ENCODE data around the gene JAKMIP3. TPM values are rescaled to one million over a fixed set of nuclear protein-coding genes. Genes with fewer than 3 reads are reported as not detected.

The JAKMIP3 gene
- total RNA-seq, 1 experiment from 2014 or later = 0.17 TPM

DNA sequence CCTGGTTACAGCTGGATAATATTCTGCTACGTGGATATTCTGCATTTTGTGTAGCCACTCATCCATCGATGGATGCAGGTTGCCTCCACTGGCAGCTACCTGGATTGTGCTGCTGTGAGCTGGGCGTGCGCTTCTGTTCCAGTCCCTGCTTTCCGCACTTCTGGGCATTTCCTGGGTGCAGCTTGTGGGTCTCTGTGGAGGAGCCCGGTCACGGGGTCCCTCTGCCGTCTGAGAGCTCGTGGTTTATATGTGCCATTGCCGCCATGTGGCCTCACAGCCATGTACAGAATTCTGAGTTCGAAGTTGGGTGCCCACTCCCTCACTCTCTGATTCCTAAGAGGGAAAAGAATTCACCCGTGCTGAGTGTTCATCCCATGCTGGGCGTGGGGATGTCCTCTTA is 38.3 kb downstream of the JAKMIP3 start:
- Histone ChIP-seq H3K9me2 (ENCODE audit: insufficient read depth) (no peaks in the 10 kb centered on the region), H3K4me3 (replicated peaks in 1 of 2; ENCODE audit: low read depth in 1 of 2, low read length in 2 of 2) (no peak overlapping the region), H3K27me3 (ENCODE audit: insufficient read depth, low read length) (no peaks in the 10 kb centered on the region), H3K27ac (ENCODE audit: low read depth, low read length) (no peak overlapping the region), H3K36me3 (ENCODE audit: control insufficient read depth in 1 of 2, insufficient read depth in 2 of 2, low read length in 2 of 2) (no peaks in the 10 kb centered on the region), H3K79me2 (ENCODE audit: insufficient read depth, low read length) (no peaks in the 10 kb centered on the region), H3K9ac (ENCODE audit: low read length) (no peak overlapping the region), H3K9me3 (ENCODE audit: control insufficient read depth in 1 of 2, insufficient read depth in 1 of 2, low read depth in 1 of 2, low read length in 2 of 2) (no peaks in the 10 kb centered on the region), H3K4me2 (ENCODE audit: low read length) (no peak overlapping the region), H4K20me1 (ENCODE audit: insufficient read depth) (no peaks in the 10 kb centered on the region), H2AFZ (ENCODE audit: low read depth, low read length, poor library complexity, severe bottlenecking) (no peak overlapping the region), H3K4me1 (ENCODE audit: control insufficient read depth in 1 of 2, insufficient read depth in 2 of 2, low read length in 2 of 2) (no peaks in the 10 kb centered on the region)
- BruUV-seq (replicated peaks) = no TSS peak
- CTCF ChIA-PET = no interaction called here
- TF ChIP-seq SP1 (IDR thresholded peaks at IDR 0.05; ENCODE audit: low read depth) (no peak), POLR2AphosphoS5 (IDR thresholded peaks at IDR 0.05; ENCODE audit: low read depth, low read length) (no peak), EGR1 (IDR thresholded peaks at IDR 0.05; ENCODE audit: low read depth) (no peak), CEBPB (IDR thresholded peaks at IDR 0.05; ENCODE audit: low read depth) (no peak), FOSL1 (IDR thresholded peaks at IDR 0.05; ENCODE audit: low read depth) (no peak), CBX3 (IDR thresholded peaks at IDR 0.05; ENCODE audit: low read depth) (no peak), ZNF274 (IDR thresholded peaks at IDR 0.05; ENCODE audit: low read depth, low read length) (no peak), RAD21 (IDR thresholded peaks at IDR 0.05; ENCODE audit: low read depth) (no peak), JUND (IDR thresholded peaks at IDR 0.05) (no peak), EZH2phosphoT487 (IDR thresholded peaks at IDR 0.05; ENCODE audit: borderline replicate concordance) (no peak)
- TF ChIP-seq, protein P1, sequence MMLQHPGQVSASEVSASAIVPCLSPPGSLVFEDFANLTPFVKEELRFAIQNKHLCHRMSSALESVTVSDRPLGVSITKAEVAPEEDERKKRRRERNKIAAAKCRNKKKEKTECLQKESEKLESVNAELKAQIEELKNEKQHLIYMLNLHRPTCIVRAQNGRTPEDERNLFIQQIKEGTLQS (IDR thresholded peaks at IDR 0.05) = no peak
- TF ChIP-seq, protein P2, sequence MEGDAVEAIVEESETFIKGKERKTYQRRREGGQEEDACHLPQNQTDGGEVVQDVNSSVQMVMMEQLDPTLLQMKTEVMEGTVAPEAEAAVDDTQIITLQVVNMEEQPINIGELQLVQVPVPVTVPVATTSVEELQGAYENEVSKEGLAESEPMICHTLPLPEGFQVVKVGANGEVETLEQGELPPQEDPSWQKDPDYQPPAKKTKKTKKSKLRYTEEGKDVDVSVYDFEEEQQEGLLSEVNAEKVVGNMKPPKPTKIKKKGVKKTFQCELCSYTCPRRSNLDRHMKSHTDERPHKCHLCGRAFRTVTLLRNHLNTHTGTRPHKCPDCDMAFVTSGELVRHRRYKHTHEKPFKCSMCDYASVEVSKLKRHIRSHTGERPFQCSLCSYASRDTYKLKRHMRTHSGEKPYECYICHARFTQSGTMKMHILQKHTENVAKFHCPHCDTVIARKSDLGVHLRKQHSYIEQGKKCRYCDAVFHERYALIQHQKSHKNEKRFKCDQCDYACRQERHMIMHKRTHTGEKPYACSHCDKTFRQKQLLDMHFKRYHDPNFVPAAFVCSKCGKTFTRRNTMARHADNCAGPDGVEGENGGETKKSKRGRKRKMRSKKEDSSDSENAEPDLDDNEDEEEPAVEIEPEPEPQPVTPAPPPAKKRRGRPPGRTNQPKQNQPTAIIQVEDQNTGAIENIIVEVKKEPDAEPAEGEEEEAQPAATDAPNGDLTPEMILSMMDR (IDR thresholded peaks at IDR 0.05 in 2 of 3, conservative IDR thresholded peaks at IDR 0.05 in 1 of 3; ENCODE audit: borderline replicate concordance in 1 of 3, insufficient read depth in 1 of 3, low read depth in 2 of 3, low read length in 2 of 3) = no peak
- TF ChIP-seq, protein P3, sequence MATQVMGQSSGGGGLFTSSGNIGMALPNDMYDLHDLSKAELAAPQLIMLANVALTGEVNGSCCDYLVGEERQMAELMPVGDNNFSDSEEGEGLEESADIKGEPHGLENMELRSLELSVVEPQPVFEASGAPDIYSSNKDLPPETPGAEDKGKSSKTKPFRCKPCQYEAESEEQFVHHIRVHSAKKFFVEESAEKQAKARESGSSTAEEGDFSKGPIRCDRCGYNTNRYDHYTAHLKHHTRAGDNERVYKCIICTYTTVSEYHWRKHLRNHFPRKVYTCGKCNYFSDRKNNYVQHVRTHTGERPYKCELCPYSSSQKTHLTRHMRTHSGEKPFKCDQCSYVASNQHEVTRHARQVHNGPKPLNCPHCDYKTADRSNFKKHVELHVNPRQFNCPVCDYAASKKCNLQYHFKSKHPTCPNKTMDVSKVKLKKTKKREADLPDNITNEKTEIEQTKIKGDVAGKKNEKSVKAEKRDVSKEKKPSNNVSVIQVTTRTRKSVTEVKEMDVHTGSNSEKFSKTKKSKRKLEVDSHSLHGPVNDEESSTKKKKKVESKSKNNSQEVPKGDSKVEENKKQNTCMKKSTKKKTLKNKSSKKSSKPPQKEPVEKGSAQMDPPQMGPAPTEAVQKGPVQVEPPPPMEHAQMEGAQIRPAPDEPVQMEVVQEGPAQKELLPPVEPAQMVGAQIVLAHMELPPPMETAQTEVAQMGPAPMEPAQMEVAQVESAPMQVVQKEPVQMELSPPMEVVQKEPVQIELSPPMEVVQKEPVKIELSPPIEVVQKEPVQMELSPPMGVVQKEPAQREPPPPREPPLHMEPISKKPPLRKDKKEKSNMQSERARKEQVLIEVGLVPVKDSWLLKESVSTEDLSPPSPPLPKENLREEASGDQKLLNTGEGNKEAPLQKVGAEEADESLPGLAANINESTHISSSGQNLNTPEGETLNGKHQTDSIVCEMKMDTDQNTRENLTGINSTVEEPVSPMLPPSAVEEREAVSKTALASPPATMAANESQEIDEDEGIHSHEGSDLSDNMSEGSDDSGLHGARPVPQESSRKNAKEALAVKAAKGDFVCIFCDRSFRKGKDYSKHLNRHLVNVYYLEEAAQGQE (IDR thresholded peaks at IDR 0.05; ENCODE audit: low read depth) = no peak
- TF ChIP-seq, protein P4, sequence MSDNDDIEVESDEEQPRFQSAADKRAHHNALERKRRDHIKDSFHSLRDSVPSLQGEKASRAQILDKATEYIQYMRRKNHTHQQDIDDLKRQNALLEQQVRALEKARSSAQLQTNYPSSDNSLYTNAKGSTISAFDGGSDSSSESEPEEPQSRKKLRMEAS (IDR thresholded peaks at IDR 0.05) = no peak
- TF ChIP-seq, protein P5, sequence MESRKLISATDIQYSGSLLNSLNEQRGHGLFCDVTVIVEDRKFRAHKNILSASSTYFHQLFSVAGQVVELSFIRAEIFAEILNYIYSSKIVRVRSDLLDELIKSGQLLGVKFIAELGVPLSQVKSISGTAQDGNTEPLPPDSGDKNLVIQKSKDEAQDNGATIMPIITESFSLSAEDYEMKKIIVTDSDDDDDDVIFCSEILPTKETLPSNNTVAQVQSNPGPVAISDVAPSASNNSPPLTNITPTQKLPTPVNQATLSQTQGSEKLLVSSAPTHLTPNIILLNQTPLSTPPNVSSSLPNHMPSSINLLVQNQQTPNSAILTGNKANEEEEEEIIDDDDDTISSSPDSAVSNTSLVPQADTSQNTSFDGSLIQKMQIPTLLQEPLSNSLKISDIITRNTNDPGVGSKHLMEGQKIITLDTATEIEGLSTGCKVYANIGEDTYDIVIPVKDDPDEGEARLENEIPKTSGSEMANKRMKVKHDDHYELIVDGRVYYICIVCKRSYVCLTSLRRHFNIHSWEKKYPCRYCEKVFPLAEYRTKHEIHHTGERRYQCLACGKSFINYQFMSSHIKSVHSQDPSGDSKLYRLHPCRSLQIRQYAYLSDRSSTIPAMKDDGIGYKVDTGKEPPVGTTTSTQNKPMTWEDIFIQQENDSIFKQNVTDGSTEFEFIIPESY (IDR thresholded peaks at IDR 0.05; ENCODE audit: extremely low read depth, insufficient replicate concordance, low read length) = no peak
- intact Hi-C loops (cut with micrococcal nuclease) = no loop called here
- DNase-seq (ENCODE audit: low read depth, low spot score) = no peak
- no peak for ATAC-seq
- POLR2A ChIA-PET = no interaction called here
- RAD21 ChIA-PET (ENCODE audit: low non-redundant PET in 1 of 2, low total read pairs in 2 of 2, uncharacterized antibody in 2 of 2, unreplicated experiment in 2 of 2) = no interaction called here
